T follicular helper cell (primary cell): ENCODE data around the gene HNRNPA3.
A peak's percentile ranks its signal among the peaks of the same experiment; 100 is the strongest.
"Not testable (repeated sequence)": the region's sequence is repeated elsewhere in the genome, so short reads cannot be mapped to it uniquely, and the experiment has no call there.

ENCODE experiments used
- DNase-seq: peaks from one replicate; pipeline ENCODE4 v3.0.0-alpha.2; 2020; ENCODE audit warnings: low read depth

HNRNPA3 gene

DNA sequence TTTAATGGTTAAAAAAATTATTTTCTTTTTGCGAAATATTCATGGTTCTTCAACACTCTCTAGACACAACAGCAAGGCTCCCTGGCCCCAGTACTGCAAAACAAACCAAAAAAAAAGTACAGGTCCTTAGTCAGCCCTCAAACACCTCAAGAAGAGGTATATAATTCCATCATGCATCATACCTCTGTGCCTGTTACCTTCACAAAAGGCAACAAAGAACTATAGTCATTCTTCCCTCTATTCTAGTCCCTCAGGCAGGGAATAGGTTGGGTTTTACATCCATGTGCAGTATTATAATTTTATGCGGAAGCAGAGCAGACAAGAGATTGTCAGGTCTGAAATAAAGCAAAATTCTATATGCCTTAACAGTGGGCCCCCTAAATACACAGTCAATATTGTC is 43.4 kb downstream of the HNRNPA3 start:
- DNase-seq: no peak

DNA sequence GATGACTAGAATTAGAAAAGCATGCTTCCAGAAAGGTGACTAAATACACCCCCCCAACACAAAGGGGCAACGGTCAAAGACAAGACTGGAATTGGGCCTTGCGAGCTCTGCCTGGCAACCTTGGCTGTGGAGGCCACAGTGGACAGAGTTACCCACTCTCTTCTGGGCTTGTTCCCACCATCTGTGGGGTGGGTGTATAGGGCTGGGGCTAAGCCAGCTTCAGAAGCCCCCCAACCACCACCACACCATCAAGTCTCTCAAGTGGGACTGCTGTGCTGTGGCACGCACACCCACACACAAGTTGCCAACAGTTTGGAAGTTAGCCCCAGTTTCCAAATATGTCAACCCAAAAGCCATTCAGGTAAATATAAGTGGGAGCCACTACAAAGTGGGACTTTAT is 44.1 kb downstream of the HNRNPA3 start:
- DNase-seq: no peak

DNA sequence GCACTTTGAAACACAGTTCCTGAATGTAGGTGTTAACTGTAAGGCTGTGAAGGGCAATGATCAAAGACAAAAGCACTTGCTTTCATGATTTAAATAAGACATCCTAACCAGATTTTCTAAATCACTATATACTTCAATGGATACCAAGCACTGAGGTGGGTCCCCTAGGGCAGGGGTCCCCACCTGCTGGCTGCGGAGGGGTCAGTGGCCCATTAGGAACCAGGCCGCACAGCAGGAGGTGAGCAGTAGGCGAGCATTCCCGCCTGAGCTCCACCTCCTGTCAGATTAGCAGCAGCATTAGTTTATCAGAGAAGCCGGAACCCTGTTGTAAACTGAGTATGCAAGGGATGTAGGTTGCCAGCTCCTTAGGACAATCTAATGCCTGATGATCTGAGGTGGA is 44.9 kb downstream of the HNRNPA3 start:
- DNase-seq: no peak

DNA sequence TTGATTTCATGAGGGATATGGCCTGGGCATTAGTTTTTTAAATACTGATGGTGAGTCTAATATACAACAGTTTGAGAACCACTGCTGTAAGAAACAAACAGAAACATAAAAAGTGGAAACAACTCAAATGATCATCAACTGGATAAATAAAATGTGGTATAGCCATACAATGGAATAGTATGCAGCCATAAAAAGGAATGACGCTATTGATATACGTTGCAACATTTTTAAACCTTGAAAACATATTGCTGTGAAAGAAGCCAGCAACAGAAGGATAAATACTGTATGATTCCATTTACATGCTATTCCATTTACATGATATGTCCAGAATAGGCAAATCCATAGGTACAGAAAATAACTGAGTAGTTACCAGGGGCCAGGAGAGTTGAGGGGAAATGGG is 45.5 kb downstream of the HNRNPA3 start:
- DNase-seq: no peak

DNA sequence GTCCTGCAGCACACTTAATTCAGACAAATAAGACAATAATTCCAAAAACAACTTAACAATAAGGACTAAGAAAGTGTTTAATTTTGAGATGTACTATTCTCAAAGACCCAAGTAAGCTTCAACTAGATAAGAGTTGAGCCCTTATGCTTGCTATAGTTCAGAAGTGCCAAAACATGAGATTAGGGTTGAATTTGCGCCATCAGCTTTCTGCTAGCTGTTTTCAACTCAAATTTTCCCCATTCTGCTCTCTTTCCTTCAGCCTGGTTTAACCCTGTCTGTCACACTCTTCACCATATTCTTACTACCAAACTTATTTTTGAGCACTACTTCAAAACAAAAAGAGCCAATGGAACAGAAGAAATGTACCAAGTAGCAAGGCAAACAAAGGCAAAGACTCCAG is 47.8 kb downstream of the HNRNPA3 start:
- DNase-seq: no peak

DNA sequence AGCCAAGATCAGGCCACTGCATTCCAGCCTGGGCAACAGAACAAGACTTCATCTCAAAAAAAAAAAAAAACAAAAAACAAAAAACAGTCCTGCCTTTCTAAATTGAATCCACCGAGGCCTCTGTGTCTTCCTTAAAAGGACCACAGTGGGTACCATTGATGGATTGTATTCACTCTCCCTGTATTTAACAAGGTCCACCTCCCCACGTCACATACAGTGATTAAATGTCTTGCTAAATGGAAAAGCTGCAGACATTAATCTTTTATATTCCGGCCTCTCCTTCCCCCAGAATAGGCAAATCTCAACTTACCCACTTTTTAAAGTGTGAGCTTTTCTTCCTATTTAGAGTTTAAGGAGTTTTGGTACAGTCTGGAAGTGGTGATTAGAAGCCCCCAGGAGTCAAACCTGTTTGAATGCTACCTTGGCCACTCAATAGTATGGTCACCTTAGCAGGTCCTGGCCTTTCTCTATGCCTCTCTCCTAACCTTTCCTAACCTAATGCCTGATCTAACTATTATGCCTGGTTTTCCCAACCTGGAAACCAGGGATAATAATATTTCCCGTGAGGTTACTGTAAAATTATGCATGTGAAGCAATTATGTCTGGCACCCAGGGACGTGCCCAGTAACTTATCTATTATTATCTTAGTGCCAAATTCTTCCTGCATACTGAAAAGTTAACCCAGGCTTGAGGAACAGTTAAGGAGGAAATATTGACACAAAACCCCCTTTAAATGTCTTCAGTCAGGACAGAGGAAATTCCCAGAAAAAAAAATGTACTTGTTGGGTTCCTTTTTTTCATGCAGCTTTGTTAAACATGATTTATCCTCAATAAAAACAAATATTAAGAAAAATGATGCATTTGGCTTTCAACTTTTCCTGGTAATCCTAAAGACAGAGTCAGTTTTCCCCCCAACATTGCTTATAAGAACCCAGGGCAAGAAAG is 48.8 kb downstream of the HNRNPA3 start:
- no peak for DNase-seq

DNA sequence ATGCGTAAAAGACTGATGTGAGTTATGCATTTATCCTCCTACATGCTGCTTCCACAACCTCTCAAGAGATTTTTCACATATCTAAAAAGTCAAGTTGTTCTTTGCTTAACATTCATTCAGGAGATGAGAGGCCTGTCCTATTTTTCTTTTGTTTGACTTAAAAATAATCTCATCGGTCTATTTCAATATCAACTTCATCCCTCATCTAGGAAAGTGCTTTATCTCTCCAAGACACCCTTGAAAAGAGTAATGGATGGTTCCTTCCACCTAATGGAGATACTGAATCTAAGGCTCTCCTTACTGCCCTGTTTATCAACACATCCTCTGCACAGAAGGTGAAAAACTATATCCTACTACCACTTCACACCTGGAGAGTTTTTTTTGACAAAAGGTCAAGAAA is 49.5 kb downstream of the HNRNPA3 start:
- no peak for DNase-seq

DNA sequence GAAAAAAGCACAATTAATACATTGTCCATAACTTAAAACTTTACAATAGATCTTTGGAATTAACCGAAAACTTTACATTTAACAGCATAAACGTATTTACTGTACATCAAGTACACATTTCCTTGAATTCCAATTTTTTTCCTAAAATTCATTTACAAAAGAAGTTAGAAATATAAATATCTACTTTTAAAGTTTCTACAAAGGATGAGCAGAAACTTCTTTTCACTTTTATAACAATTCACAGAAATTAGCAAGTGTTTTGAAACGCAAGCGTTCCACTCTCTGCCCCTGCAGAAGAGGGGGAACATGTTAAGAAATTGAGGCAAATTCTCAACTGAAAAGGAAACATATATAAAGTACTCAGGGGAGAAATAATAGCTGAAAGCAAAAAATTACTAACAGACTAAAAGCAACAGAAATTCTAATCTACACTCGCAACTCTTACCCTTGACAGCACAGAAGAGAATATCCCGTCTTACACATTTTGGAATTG is 50.4 kb downstream of the HNRNPA3 start:
- no peak for DNase-seq

DNA sequence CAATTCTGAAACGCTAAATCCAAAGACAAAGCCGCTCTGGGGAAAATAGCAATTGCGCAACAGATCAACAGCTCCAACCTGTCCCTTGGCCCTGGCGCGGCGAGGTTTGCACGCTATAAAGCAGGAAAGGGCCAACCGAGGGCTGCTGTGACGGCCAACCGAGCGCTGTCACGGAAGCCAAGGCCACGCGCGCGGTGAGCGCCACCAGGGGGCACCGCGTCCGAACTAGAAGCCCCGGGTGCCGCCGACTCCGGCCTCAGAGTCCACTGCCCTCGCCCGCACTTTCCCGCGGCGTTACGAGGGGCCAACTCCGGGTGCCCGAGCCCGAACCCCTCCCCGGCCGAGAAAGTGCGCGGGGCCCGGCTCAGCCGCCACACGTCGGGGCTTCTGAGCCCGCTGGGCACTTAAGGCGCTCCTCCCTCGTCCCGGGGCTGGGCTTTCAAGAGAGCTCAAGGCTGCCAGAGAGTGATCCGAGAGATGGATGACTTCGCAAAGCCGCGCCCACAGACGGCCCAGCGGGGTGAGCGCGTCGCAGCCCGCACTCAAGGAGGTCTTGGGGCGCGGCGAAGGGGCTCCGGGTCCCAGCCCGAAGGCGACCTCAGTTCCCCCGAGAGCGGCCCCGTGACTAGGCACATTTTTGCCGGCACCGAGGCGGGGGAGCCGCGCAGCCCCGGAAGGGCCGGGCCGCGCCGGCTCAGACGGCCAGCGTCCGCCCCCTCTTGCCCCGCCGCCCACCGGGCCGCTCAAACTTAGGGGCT is 51.0 kb downstream of the HNRNPA3 start:
- DNase-seq: peak; percentile 92

DNA sequence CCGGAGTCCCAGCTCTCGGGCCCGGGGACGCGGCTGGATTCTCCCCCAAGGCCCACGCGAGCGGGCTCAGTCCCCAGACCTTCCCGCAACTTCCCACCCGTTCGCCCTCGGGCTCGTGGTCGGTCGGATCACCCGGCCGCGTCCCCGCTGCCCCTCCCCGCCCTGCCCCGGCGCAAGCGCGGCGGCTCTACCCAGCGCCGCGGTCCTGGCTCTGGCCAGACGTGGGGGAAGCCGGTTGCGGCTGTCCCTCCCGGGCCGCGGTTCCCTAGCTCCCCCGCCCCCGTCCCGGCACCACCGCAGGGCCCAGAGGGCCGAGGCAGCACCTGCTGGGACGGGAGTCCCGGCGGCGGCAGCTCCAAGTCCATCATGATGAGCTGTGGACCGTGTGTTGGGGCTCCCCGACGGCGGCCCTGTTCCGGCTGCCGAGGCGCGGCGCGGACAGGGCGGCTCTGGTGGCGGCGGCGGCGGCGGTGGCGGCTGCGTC is 51.7 kb downstream of the HNRNPA3 start:
- peak; percentile 15 for DNase-seq

DNA sequence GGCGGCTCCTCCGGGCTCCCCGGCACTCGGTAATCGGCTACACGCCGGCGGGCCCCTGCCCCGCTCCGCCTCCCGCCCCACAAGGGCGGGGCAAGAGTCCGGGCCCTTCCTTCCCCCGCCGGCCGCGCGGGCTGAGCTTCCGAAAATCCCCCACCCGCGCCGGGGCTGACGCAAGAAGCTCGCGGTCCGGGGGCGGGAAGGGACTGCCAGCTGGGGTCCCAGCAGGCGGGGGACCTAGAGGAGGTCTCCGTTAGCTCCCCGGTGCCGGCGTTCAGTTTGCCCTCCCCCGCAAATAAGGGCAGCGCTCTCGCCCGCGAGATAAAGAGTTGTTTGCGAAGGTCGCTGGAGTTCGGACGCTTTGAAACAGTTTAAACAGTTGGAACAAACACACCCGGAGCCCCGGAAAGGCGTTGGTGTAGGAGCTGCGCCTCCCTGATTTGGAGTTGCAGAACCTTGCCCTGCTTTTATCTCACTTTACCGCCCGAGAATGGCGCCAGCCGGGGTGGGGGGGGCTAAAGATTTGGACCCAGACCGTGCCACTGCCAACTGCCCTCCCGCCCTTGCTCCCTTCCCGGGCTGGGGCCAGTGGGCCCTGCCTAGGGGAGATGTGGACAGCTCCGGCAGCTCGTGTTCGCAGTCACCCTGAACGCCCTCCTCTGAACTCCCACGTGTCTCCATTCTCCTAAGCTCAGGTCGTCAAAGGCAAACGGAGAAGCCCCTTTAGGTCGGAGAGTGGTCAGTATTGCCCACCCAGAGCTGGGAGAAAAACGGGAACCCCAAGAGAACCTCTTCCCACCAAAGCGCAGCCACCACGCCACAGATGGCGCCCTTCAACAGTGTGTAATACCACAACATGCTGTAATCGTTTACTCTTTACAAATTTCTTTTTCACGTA is 52.3 kb downstream of the HNRNPA3 start, which contains the start of gene NFE2L2:
NFE2L2 (minus strand) TSS at position 35 of the 895 bp plus-strand sequence. CDS start 151 bp downstream, outside the sequence.
- DNase-seq: peak; percentile 87

DNA sequence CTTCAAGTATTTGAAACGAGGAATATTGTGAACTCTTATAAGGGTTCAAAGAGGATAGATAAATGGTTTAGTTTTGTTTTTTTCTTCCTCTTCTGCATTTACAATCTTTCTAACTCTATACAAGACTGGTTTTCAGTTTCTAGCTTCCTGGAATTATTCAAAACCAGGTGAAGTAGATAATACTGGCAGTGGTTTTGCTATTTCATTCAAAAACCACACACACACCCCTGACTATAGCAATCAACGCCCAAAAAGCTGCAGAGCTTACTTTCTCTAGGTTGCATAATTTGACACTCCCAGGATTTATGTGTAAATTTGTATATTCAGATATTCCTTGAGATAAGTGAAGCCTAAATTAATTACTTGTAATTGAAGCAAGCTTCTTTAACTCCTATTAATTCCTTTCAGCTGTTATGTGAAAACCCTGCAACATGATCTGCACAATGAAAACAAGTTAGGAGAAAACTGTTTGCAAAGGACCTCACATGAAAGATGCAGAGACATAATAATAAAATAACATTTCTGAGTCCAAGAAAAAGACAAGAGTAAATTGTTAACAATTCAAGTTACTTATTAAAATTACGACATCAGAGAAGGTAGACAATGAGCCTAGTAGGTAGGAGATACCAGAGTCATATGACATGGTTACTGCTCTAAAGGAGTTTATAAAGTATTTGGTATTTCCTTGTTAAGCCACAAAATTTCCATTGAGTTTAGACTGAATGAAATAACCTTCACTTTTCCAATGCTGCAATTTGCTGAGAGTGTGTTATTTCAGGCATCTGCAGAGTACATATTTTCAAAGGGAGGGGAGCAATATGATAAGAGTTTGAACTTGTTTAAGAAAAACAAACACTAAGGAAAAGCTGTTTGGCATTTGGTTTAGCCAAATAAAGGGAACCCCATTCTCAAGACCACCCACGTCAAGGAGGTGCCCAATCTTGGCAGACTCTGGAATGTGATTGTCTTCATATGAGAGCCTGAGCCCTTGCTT is 53.5 kb downstream of the HNRNPA3 start:
- no peak for DNase-seq

DNA sequence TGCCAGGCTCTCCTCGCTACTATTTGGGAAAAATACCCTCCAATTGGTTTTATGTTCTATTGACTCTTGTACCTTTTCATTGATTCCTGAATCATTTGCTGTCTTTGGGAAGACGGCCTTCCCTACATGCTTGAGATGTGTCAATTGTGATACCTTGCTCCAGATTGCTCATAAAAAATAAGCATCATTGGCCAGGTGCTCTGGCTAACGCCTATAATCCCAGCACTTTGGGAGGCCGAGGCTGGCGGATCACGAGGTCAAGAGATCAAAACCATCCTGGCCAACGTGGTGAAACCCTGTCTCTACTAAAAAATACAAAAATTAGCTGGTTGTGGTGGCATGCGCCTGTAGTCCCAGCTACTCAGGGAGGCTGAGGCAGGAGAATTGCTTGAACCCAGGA is 54.4 kb downstream of the HNRNPA3 start:
- DNase-seq: not testable (repeated sequence)

DNA sequence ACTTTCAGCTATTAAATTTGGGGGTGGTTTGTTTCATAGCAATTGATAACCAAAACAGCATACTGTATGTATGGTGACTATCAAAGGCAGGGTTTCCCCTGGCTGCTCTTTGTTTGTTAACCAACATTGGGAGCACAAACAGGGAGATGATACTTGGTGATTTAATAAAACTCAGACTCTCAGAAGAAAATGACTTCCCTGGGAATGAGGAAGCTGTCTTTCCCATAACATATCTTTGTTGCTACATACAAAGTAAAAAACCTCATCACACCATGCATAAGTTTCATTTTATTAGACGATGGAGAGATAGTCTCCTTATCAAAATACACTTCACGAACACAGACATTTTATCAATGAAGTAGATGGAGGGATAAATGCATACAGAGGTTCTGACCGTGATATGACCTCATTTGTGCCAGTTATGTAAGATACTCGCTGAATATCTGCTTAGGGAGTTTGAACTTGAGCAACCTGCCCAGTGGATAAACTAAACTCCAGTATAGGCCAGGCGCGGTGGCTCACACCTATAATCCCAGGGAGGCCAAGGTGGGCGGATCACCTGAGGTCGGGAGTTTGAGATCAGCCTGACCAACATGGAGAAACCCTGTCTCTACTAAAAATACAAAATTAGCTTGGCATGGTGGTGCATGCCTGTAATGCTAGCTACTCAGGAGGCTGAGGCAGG is 55.7 kb downstream of the HNRNPA3 start:
- no peak for DNase-seq

DNA sequence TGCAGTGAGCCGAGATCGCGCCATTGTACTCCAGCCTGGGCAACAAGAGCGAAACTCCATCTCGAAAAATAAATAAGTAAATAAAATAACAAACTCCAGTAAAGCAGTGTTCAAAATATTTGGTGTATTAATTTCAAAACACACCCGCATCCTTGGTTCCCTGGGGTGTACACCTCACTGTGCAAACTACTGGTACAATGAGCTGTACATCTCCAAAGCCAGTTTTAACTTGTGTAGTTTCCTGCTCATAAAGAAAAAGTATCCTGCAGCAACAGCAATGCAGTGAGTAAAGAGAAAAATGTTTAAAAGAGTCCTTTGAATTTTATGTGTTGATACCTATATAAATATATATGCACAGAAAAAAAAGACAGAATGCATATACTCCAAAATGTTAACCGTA is 56.3 kb downstream of the HNRNPA3 start:
- no peak for DNase-seq

DNA sequence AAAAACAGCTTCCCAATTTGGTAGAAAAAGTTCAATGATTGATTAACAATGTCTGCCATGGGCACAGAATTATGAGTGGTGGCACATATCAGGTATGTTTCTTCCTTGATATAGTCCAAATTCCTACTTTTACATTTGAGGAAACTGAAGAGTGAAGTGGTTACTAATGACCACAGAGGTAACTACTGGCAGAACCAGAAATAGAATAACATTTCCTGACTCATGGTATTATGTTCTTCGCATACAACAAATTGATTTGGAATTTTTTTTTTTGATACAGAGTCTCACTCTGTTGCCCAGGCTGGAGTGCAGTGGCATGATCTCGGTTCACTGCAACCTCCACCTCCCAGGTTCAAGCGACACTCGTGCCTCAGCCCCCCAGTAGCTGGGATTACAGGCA is 57.9 kb downstream of the HNRNPA3 start:
- DNase-seq: no peak

DNA sequence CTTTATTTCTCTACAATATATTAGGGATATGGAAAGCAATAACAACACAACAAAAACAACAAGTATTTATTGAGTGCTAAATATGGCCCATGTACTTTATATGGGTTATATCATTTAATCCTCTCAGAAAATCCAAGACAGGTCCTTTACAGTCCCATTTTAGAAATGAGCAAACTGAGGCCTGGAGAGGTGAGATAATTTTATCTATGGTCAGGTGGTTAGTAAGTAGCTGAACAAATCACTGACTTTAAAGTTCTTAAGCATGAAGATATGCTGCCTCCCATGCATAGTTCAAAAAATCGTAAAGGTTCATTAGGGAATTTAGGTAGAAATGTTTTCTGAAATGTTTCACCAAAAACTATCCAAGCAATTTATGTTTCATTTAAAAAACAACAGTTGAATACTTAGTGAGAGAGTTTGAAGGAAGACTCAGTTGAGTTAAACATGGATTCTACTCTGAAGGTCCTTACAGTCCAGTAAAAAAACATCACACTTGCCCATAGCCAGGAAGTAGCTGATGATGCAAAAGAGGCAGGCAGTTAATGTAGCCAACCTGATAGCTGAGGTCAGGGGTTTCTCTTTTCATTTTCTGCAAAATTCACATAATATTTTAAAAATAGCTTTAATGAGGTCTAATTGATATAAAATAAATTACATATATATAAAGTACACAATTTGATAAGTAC is 59.5 kb downstream of the HNRNPA3 start:
- no peak for DNase-seq

DNA sequence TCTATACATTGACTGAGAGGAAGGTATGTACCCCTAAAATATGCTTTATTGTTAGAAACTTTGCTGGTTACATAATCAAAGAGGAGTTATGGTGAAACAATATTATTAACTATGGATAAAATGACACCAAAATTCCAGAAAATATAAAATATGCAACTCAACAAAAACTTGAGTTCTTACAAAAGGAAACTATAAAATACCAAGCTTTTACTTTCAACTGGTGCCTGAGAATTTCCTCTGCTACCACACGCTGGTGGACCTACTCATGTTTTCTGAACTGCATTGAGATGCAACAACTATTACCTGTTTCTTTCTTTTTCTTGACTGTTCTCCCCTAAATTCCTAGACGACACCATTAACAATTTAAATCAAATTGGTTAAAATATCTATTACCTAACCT is 60.2 kb downstream of the HNRNPA3 start:
- no peak for DNase-seq

DNA sequence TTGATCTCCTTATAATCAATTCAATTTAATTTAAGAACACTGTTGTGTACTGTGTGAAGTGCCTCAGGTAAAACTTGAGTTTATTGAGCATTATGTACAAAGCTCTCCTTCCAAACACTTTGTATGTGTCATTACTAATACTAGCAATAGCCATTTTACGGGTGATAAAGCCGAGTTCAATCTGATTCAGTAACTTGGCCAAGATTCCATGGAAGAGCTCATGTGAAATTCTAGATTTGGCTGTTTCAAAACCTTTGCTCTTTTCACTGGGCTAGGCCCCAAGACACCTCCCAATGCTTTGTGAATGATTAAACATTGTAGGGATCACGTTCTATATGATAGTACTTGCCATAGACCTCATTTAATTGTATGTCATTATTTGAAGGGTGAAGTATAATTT is 60.8 kb downstream of the HNRNPA3 start:
- DNase-seq: no peak
